Mesendoderm (in vitro differentiated cells): ENCODE measurements around the gene ACAD11.

Experiments used
- DNase-seq: peaks from one replicate; pipeline ENCODE4 v3.0.0; 2013
- H2AK5ac ChIP-seq: 2 replicates; pipeline ENCODE4 v1.6.1; 2013; ENCODE audit warnings: low read length, inconsistent platforms
- H2BK120ac ChIP-seq: 2 replicates; pipeline ENCODE4 v1.6.1; 2013; ENCODE audit warnings: low read depth, mild to moderate bottlenecking, low read length, moderate library complexity, mixed read lengths
- H2BK15ac ChIP-seq: replicated peaks from 2 replicates; pipeline ENCODE4 v1.6.1; 2013; ENCODE audit warnings: low read depth, mild to moderate bottlenecking, moderate library complexity
- H2BK5ac ChIP-seq: 2 replicates; pipeline ENCODE4 v1.6.1; 2013; ENCODE audit warnings: low read length, inconsistent platforms
- H3K18ac ChIP-seq: 2 replicates; pipeline ENCODE4 v1.6.1; 2013; ENCODE audit warnings: mild to moderate bottlenecking, low read length, mixed read lengths
- H3K23ac ChIP-seq: one replicate; pipeline ENCODE4 v1.6.1; 2013; ENCODE audit warnings: low read length
- H3K27ac ChIP-seq: 2 replicates; pipeline ENCODE4 v1.5.1; 2013; ENCODE audit warnings: low read depth, mild to moderate bottlenecking, inconsistent platforms, low read length, moderate library complexity
- H3K27me3 ChIP-seq: 2 replicates; pipeline ENCODE4 v1.6.1; 2013; ENCODE audit warnings: low read length, control low read depth, mild to moderate bottlenecking, inconsistent platforms; ENCODE audit not compliant: insufficient read depth, poor library complexity
- H3K36me3 ChIP-seq: 2 replicates; pipeline ENCODE4 v1.6.1; 2013; ENCODE audit warnings: low read length, inconsistent platforms; ENCODE audit not compliant: control insufficient read depth, insufficient read depth
- H3K4ac ChIP-seq: one replicate; pipeline ENCODE4 v1.6.1; 2013; ENCODE audit warnings: low read depth, mild to moderate bottlenecking, low read length, moderate library complexity
- H3K4me1 ChIP-seq: 2 replicates; pipeline ENCODE4 v1.6.1; 2013; ENCODE audit warnings: low read depth, low read length, inconsistent platforms; ENCODE audit not compliant: control insufficient read depth
- H3K4me2 ChIP-seq: 2 replicates; pipeline ENCODE4 v1.6.1; 2013; ENCODE audit warnings: low read length
- H3K4me3 ChIP-seq: 2 replicates; pipeline ENCODE4 v1.5.1; 2013; ENCODE audit warnings: mild to moderate bottlenecking, low read length
- H3K56ac ChIP-seq: one replicate; pipeline ENCODE4 v1.6.1; 2013; ENCODE audit warnings: low read length
- H3K79me1 ChIP-seq: 2 replicates; pipeline ENCODE4 v1.6.1; 2013; ENCODE audit warnings: low read length, inconsistent platforms
- H3K79me2 ChIP-seq: 2 replicates; pipeline ENCODE4 v1.6.1; 2013; ENCODE audit warnings: mild to moderate bottlenecking, low read length; ENCODE audit not compliant: control insufficient read depth, insufficient read depth
- H3K9ac ChIP-seq: 2 replicates; pipeline ENCODE4 v1.6.1; 2013; ENCODE audit warnings: low read length, inconsistent platforms
- H4K5ac ChIP-seq: one replicate; pipeline ENCODE4 v1.6.1; 2013; ENCODE audit warnings: low read length
- H4K8ac ChIP-seq: one replicate; pipeline ENCODE4 v1.6.1; 2013; ENCODE audit warnings: low read depth, mild to moderate bottlenecking, control low read depth, low read length, moderate library complexity
- WGBS: extraction: QIAGEN DNeasy Blood & Tissue Kit; methylation state at CpG from one replicate; pipeline ENCODE4 v1.1.7; 2013; ENCODE audit warnings: low lambda C conversion rate, missing lambda C conversion rate; ENCODE audit not compliant: insufficient coverage; ENCODE audit errors: extremely low coverage; 5-methylcytosine and 5-hydroxymethylcytosine counted together

The ACAD11 gene

DNA sequence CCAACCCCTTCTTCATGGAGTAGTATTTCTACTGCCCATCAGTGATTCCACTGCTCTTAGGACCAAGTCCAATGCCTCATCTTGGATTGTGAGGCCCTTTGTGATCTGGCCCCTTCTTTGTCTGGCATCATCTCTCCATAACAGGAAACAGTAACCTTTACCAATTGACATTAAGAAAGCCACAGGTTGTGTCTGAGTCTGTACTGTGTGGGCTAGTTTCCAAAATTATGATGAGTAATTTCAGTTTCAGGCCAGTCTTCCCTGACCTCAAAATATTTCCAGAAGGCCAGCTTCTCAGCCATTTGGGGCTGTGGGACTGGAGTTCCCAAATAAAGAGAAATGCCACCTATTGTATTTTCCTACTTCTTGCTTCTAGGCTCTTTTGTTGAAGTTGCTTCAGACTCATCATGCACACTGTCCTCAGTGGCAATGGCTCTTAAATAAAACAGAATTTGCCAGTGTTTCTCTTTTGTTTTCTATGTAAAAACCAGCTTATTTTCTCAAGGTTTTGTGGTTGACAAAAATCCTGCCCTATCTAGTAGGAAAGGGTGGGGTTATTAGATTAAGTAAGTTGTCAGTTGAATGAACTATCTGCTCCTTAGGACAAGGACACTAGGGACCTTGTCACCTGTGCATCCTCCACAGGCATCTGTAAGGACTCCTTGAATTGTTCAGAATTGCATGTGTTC is 109.6 kb downstream of the ACAD11 start:
- Histone ChIP-seq H3K18ac (no peak overlapping the region), H2BK5ac (no peak overlapping the region), H2BK120ac (no peak overlapping the region), H3K36me3 (no peaks in the 10 kb centered on the region), H3K4ac (no peak overlapping the region), H3K79me1 (no peaks in the 10 kb centered on the region), H3K27me3 (no peaks in the 10 kb centered on the region), H3K79me2 (no peaks in the 10 kb centered on the region), H3K27ac (no peak overlapping the region), H3K23ac (no peak overlapping the region), H4K8ac (no peak overlapping the region), H3K9ac (no peak overlapping the region), H3K56ac (no peak overlapping the region), H3K4me3 (no peak overlapping the region), H2AK5ac (no peak overlapping the region), H3K4me1 (no peaks in the 10 kb centered on the region), H2BK15ac (no peak overlapping the region), H4K5ac (no peak overlapping the region), H3K4me2 (no peak overlapping the region)
- DNase-seq: no peak

DNA sequence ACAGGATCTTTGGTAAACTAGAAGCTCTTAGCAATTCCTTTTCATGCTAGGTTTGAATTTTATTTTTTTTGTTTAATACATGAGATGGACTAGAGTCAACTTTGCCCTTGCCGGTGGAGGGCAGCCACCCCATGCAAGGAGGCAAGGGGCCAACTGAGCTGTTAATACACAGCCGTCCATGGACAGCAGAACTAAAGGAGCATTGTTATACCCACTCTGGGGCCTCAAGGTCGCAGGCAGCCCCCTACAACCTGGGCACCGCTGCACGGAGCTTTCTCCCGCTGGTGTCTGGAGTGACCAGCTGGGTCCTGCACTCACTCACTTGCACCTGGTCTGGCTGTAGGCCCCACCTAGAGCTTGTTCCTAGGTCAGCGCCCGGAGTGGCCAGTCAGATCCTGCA is 110.4 kb downstream of the ACAD11 start:
- H2BK15ac ChIP-seq: no peak overlapping the region
- H2AK5ac ChIP-seq: no peak overlapping the region
- no peaks in the 10 kb centered on the region for H3K79me1 ChIP-seq
- no peak overlapping the region for H4K5ac ChIP-seq
- no peak for DNase-seq
- H3K23ac ChIP-seq: no peak overlapping the region
- no peak overlapping the region for H2BK120ac ChIP-seq
- H3K4me2 ChIP-seq: no peak overlapping the region
- H3K4ac ChIP-seq: no peak overlapping the region
- no peak overlapping the region for H2BK5ac ChIP-seq
- WGBS: no CpG with 5 or more reads among the region's 8 CpGs
- H3K79me2 ChIP-seq: no peaks in the 10 kb centered on the region
- H3K18ac ChIP-seq: no peak overlapping the region
- H3K27me3 ChIP-seq: no peaks in the 10 kb centered on the region
- no peak overlapping the region for H3K56ac ChIP-seq
- H3K9ac ChIP-seq: no peak overlapping the region
- H4K8ac ChIP-seq: no peak overlapping the region
- no peak overlapping the region for H3K4me3 ChIP-seq
- no peaks in the 10 kb centered on the region for H3K4me1 ChIP-seq
- no peaks in the 10 kb centered on the region for H3K36me3 ChIP-seq
- no peak overlapping the region for H3K27ac ChIP-seq

- Histone ChIP-seq H3K79me2 (no peaks in the 10 kb centered on the region), H2BK15ac (no peak overlapping the region), H2AK5ac (no peak overlapping the region), H3K27ac (no peak overlapping the region), H2BK120ac (no peak overlapping the region), H2BK5ac (no peak overlapping the region), H3K79me1 (no peaks in the 10 kb centered on the region), H3K4me2 (no peak overlapping the region), H4K5ac (no peak overlapping the region), H3K18ac (no peak overlapping the region), H3K4ac (no peak overlapping the region), H3K56ac (no peak overlapping the region), H3K23ac (no peak overlapping the region), H3K9ac (no peak overlapping the region), H4K8ac (no peak overlapping the region), H3K4me1 (no peaks in the 10 kb centered on the region), H3K27me3 (no peaks in the 10 kb centered on the region), H3K36me3 (no peaks in the 10 kb centered on the region), H3K4me3 (no peak overlapping the region)
- no peak for DNase-seq
- WGBS: no CpG with 5 or more reads among the region's 3 CpGs
Observed at GRCh38 chr3:132545471-132545870, 114.1 kb downstream of the ACAD11 start.

- Histone ChIP-seq H3K4me2 (no peak overlapping the region), H2BK120ac (no peak overlapping the region), H3K79me1 (no peaks in the 10 kb centered on the region), H3K36me3 (no peaks in the 10 kb centered on the region), H3K9ac (no peak overlapping the region), H3K27ac (no peak overlapping the region), H3K79me2 (no peaks in the 10 kb centered on the region), H3K56ac (no peak overlapping the region), H3K23ac (no peak overlapping the region), H4K8ac (no peak overlapping the region), H3K4me3 (no peak overlapping the region), H4K5ac (no peak overlapping the region), H2BK5ac (no peak overlapping the region), H3K4me1 (no peaks in the 10 kb centered on the region), H3K4ac (no peak overlapping the region), H2BK15ac (no peak overlapping the region), H2AK5ac (no peak overlapping the region), H3K18ac (no peak overlapping the region), H3K27me3 (no peaks in the 10 kb centered on the region)
- no peak for DNase-seq
- WGBS: no CpG with 5 or more reads among the region's 2 CpGs
Observed at GRCh38 chr3:132544130-132544529, 115.5 kb downstream of the ACAD11 start.

GRCh38 chr3:132543011-132543739 is 116.4 kb downstream of the ACAD11 start:
- H3K27ac ChIP-seq: no peak overlapping the region
- no peak overlapping the region for H3K4ac ChIP-seq
- WGBS: no CpG with 5 or more reads among the region's 2 CpGs
- no peak overlapping the region for H2BK120ac ChIP-seq
- H4K5ac ChIP-seq: no peak overlapping the region
- DNase-seq: no peak
- H3K23ac ChIP-seq: no peak overlapping the region
- H3K79me2 ChIP-seq: no peaks in the 10 kb centered on the region
- no peak overlapping the region for H3K9ac ChIP-seq
- no peak overlapping the region for H2AK5ac ChIP-seq
- no peak overlapping the region for H4K8ac ChIP-seq
- H3K27me3 ChIP-seq: no peaks in the 10 kb centered on the region
- H3K4me1 ChIP-seq: no peaks in the 10 kb centered on the region
- H2BK5ac ChIP-seq: no peak overlapping the region
- no peak overlapping the region for H3K4me3 ChIP-seq
- no peak overlapping the region for H3K56ac ChIP-seq
- no peaks in the 10 kb centered on the region for H3K36me3 ChIP-seq
- H2BK15ac ChIP-seq: no peak overlapping the region
- H3K4me2 ChIP-seq: no peak overlapping the region
- H3K18ac ChIP-seq: no peak overlapping the region
- no peaks in the 10 kb centered on the region for H3K79me1 ChIP-seq

- DNase-seq: no peak
- Histone ChIP-seq H2AK5ac (no peak overlapping the region), H3K36me3 (no peaks in the 10 kb centered on the region), H4K8ac (no peak overlapping the region), H2BK5ac (no peak overlapping the region), H3K9ac (no peak overlapping the region), H3K18ac (no peak overlapping the region), H4K5ac (no peak overlapping the region), H3K4ac (no peak overlapping the region), H3K27me3 (no peaks in the 10 kb centered on the region), H3K23ac (no peak overlapping the region), H3K79me2 (no peaks in the 10 kb centered on the region), H3K4me2 (no peak overlapping the region), H3K4me3 (no peak overlapping the region), H3K79me1 (no peaks in the 10 kb centered on the region), H3K56ac (no peak overlapping the region), H2BK15ac (no peak overlapping the region), H3K27ac (no peak overlapping the region), H2BK120ac (no peak overlapping the region), H3K4me1 (no peaks in the 10 kb centered on the region)
- WGBS: no CpG with 5 or more reads among the region's 2 CpGs
Observed at GRCh38 chr3:132542577-132542976, 117.0 kb downstream of the ACAD11 start.
